Lower lobe of right lung (tissue), 2 donors: ENCODE results near the gene MS4A12. TPM values are rescaled to one million over a fixed set of nuclear protein-coding genes. Genes with fewer than 3 reads are reported as not detected.
"Not testable (repeated sequence)": the region's sequence is repeated elsewhere in the genome, so short reads cannot be mapped to it uniquely, and the experiment has no call there.

Experiments used
- ATAC-seq, 2 donors: fragments of 200-7000 bp; cut with Tn5 transposase; one replicate each; pipeline ENCODE4 v1.9.1; 2020 to 2022; ENCODE audit warnings: mild to moderate bottlenecking in 2 of 2, moderate library complexity in 2 of 2
- DNase-seq: peaks from one replicate; pipeline ENCODE4 v3.0.0-alpha.2; 2020
- H3K27ac ChIP-seq: fragments of 200-600 bp; one replicate; pipeline ENCODE4 v1.8.0; 2022
- H3K27me3 ChIP-seq: fragments of 200-600 bp; one replicate; pipeline ENCODE4 v1.8.0; 2022; ENCODE audit warnings: low read depth
- H3K36me3 ChIP-seq: fragments of 200-600 bp; one replicate; pipeline ENCODE4 v1.8.0; 2022; ENCODE audit warnings: mild to moderate bottlenecking
- H3K4me1 ChIP-seq: fragments of 200-600 bp; one replicate; pipeline ENCODE4 v1.8.0; 2022
- H3K4me3 ChIP-seq: fragments of 200-600 bp; one replicate; pipeline ENCODE4 v1.8.0; 2022; ENCODE audit warnings: mild to moderate bottlenecking
- H3K9me3 ChIP-seq: fragments of 200-600 bp; one replicate; pipeline ENCODE4 v1.8.0; 2022
- intact Hi-C: fragments of 100-400 bp; cut with DNase I; formaldehyde crosslinking; loops from one replicate; pipeline ENCODE4 v1.11.0; 2022
- total RNA-seq: library from RNA; stranded (reverse); fragmentation: NEBNext Ultra II Directional; extraction: Animal tissue kit (Norgen Biotek cat#: 25700); gene quantifications from one replicate; pipeline ENCODE4 v1.2.1, GENCODE V29; 2021
- TF ChIP-seq, protein P1 (sequence below): fragments of 200-600 bp; IDR thresholded peaks from one replicate; pipeline ENCODE4 v1.8.0; 2022; ENCODE audit warnings: antibody characterized with exemption, mild to moderate bottlenecking
- donor health status: DM: no; HTN: yes; CAD: no; lungs with severe emphysema.

Gene MS4A12
- total RNA-seq, 1 donor from 2014 or later, result not detected

DNA sequence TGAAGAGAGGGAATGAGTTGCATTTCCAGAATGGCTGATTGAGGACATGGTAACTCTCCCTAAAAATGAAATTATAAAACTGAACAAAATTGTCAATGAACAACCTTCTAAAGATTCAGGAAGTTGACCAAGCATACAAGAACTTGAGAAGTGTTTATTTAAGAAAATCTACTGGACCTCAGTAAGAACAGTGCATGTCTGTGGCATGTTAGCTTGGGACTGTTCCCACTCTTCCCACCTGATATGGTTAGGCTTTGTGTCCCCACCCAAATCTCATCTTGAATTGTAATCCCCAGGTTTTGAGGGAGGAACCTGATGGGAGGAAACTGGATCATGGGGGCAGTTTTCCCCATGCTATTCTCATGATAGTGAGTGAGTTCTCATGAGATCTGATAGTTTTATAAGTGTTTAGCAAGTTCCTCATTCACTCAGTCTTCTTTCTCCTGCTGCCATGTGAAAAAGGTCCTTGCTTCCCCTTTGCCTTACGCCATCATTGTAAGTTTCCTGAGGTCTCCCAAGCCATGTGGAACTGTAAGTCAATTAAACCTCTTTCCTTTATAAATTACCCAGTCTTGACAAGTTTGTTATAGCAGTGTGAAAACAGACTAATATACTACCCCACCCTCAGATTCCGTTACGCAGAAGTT, 38.0 kb downstream of the MS4A12 start:
- Histone ChIP-seq H3K27me3 (no peaks in the 10 kb centered on the region), H3K27ac (no peak overlapping the region), H3K9me3 (no peaks in the 10 kb centered on the region), H3K4me3 (no peak overlapping the region), H3K36me3 (no peaks in the 10 kb centered on the region), H3K4me1 (no peaks in the 10 kb centered on the region)
- intact Hi-C loops, result no loop called here
- no peak for ATAC-seq
- no peak for DNase-seq
- TF ChIP-seq, protein P1, sequence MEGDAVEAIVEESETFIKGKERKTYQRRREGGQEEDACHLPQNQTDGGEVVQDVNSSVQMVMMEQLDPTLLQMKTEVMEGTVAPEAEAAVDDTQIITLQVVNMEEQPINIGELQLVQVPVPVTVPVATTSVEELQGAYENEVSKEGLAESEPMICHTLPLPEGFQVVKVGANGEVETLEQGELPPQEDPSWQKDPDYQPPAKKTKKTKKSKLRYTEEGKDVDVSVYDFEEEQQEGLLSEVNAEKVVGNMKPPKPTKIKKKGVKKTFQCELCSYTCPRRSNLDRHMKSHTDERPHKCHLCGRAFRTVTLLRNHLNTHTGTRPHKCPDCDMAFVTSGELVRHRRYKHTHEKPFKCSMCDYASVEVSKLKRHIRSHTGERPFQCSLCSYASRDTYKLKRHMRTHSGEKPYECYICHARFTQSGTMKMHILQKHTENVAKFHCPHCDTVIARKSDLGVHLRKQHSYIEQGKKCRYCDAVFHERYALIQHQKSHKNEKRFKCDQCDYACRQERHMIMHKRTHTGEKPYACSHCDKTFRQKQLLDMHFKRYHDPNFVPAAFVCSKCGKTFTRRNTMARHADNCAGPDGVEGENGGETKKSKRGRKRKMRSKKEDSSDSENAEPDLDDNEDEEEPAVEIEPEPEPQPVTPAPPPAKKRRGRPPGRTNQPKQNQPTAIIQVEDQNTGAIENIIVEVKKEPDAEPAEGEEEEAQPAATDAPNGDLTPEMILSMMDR, result no peak

DNA sequence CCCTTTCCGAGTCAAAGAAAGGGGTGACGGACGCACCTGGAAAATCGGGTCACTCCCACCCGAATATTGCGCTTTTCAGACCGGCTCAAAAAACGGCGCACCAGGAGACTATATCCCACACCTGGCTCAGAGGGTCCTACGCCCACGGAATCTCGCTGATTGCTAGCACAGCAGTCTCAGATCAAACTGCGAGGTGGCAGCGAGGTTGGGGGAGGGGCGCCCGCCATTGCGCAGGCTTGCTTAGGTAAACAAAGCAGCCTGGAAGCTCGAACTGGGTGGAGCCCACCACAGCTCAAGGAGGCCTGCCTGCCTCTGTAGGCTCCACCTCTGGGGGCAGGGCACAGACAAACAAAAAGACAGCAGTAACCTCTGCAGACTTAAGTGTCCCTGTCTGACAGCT, 39.8 kb downstream of the MS4A12 start:
- H3K27ac ChIP-seq, H3K36me3 ChIP-seq, intact Hi-C loops, H3K9me3 ChIP-seq, H3K27me3 ChIP-seq, ATAC-seq, DNase-seq, H3K4me3 ChIP-seq, H3K4me1 ChIP-seq: not testable (repeated sequence)

DNA sequence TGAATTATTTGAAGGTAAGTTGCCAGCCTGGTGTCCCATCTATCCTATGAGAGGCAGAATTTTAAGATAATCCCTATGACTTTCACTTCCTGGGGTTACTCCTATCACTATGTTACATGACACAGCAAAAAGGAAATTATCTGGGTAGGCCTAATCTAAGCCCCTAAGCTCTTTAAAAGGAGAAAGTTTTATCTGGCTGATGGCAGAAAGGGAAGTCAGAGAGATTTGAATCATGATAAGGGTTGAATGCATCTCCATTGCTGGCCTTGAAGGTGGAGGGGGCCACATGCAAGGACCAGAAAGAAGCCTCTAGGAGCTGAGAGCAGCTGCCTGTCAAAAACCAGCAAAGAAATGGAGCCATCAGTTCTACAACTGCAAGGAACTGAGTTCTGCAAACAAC, 46.0 kb downstream of the MS4A12 start:
- not testable (repeated sequence) for ATAC-seq, H3K4me3 ChIP-seq

DNA sequence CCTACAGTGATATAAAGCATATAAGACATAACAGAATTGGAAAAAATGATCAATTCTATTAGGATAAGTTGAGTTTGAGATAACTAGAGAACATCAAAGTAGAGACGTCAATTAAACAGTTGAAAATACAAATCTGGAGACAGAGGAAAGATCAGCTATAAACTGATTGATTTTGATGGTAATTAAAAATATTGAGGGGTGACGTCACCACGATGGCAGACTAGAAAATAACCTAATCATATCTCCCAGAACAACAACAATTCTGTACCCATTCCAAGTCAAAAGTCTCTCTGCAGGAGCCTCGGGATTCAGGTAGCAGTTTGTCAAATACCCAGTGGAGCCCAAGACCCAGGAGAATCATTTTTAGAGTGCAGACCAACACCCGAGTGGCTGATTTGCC, 51.5 kb downstream of the MS4A12 start:
- TF ChIP-seq, protein P1, result no peak

More for the DNA sequence above, 46.0 kb downstream of the MS4A12 start:
- intact Hi-C loops, H3K9me3 ChIP-seq, H3K27ac ChIP-seq, H3K27me3 ChIP-seq, DNase-seq, H3K36me3 ChIP-seq, H3K4me1 ChIP-seq: not testable (repeated sequence)

More for the DNA sequence above, 51.5 kb downstream of the MS4A12 start:
- ATAC-seq (no peak), DNase-seq (no peak)
- Histone ChIP-seq H3K27ac (no peak overlapping the region), H3K4me3 (no peak overlapping the region), H3K4me1 (no peaks in the 10 kb centered on the region), H3K9me3 (no peaks in the 10 kb centered on the region), H3K27me3 (no peaks in the 10 kb centered on the region), H3K36me3 (no peaks in the 10 kb centered on the region)
- intact Hi-C loops, result no loop called here

Other genes with a start within 250 kb of the MS4A12 start
- 2.7 TPM for gene MS4A4E, start 249.6 kb upstream of the MS4A12 start, total RNA-seq
- 89.5 TPM for gene MS4A4A, start 212.1 kb upstream of the MS4A12 start, total RNA-seq
- not detected for gene MS4A6E, start 165.5 kb upstream of the MS4A12 start, total RNA-seq
- gene MS4A7, start 114.2 kb upstream of the MS4A12 start, total RNA-seq, result 315 TPM
- 19.4 TPM for gene MS4A14, start 96.3 kb upstream of the MS4A12 start, total RNA-seq
- gene MS4A5, start 63.2 kb upstream of the MS4A12 start, total RNA-seq, result not detected
- 0.65 TPM for gene MS4A1, start 36.9 kb upstream of the MS4A12 start, total RNA-seq
- not detected for gene MS4A13, start 22.6 kb downstream of the MS4A12 start, total RNA-seq
- gene MS4A8, start 206.8 kb downstream of the MS4A12 start, total RNA-seq, result 33.5 TPM
- gene MS4A18, start 231.9 kb downstream of the MS4A12 start, total RNA-seq, result not detected